ENCODE measurements around the gene CEP41. TPM values are rescaled to one million over a fixed set of nuclear protein-coding genes. Genes with fewer than 3 reads are reported as not detected.

The CEP41 gene
- polyA plus RNA-seq, 1 donor from 2014 or later = 6.0 TPM

DNA sequence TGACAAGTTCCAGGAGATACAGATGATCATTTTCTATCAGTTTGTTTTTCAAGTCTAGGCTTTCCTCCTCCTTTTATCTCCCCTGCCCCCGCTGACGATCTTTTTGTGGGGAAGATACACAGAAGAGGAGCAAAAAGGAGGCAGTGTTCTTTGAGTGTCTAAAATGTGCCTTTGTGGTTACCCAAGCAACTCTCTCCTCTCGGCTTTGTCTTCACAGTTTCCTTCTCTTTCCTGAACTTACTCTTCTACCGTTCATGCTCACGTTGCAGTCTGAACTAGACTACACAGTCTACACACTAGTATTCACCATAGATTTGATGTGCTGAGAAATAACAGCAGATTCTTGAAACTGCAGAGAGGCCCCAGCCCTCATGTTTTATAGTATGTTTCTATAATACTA, 23.6 kb downstream of the CEP41 start:
- Mint-ChIP-seq H3K27ac (no peak overlapping the region), H3K4me1 (peaks cover 0 to 5% (median 0%) of the 10 kb centered on the region in 3 donors), H3K27me3 (no peaks in the 10 kb centered on the region), H3K36me3 (no peaks in the 10 kb centered on the region), H3K9me3 (no peaks in the 10 kb centered on the region), H3K4me3 (no peak overlapping the region)

GRCh38 chr7:130415006-130415405, 25.8 kb downstream of the CEP41 start:
- Mint-ChIP-seq H3K27ac (no peak overlapping the region), H3K36me3 (peaks cover 2% of the 10 kb centered on the region), H3K9me3 (no peaks in the 10 kb centered on the region), H3K4me3 (no peak overlapping the region), H3K4me1 (peaks cover 0 to 5% (median 0%) of the 10 kb centered on the region in 3 donors), H3K27me3 (no peaks in the 10 kb centered on the region)

DNA sequence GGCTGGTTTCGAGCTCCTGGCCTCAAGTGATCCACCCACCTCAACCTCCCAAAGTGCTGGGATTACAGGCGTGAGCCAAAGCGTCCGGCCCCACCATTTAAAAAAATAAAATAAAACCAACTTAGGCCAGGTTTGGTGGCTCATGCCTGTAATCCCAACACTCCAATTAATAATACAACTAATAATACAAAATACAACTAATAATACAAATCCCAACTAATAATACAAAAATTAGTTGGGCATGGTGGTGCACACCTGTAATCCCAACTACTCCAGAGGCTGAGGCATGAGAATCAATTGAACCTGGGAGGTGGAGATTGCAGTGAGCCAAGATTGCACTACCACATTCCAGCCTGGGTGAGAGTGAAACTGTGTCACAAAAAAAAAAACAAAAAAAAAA, 27.6 kb downstream of the CEP41 start:
- H3K4me1 Mint-ChIP-seq = peaks cover 0 to 5% (median 0%) of the 10 kb centered on the region in 3 donors
- H3K4me3 Mint-ChIP-seq = no peak overlapping the region
- H3K9me3 Mint-ChIP-seq = no peaks in the 10 kb centered on the region
- H3K36me3 Mint-ChIP-seq = peaks cover 2% of the 10 kb centered on the region
- peak overlapping the region in 1 of 3 donors; percentile 27 for H3K27ac Mint-ChIP-seq
- no peaks in the 10 kb centered on the region for H3K27me3 Mint-ChIP-seq

- H3K36me3 Mint-ChIP-seq = peaks cover 2% of the 10 kb centered on the region
- H3K27ac Mint-ChIP-seq = no peak overlapping the region
- H3K9me3 Mint-ChIP-seq = no peaks in the 10 kb centered on the region
- H3K4me3 Mint-ChIP-seq = no peak overlapping the region
- H3K4me1 Mint-ChIP-seq = peaks cover 0 to 5% (median 0%) of the 10 kb centered on the region in 3 donors
- H3K27me3 Mint-ChIP-seq = no peaks in the 10 kb centered on the region
Observed at GRCh38 chr7:130410868-130411541, 29.8 kb downstream of the CEP41 start.

GRCh38 chr7:130409712-130410072, 31.1 kb downstream of the CEP41 start:
- no peak overlapping the region for H3K4me3 Mint-ChIP-seq
- H3K36me3 Mint-ChIP-seq = peaks cover 2% of the 10 kb centered on the region
- no peak overlapping the region for H3K27ac Mint-ChIP-seq
- H3K9me3 Mint-ChIP-seq = no peaks in the 10 kb centered on the region
- H3K4me1 Mint-ChIP-seq = no peaks in the 10 kb centered on the region
- H3K27me3 Mint-ChIP-seq = no peaks in the 10 kb centered on the region

DNA sequence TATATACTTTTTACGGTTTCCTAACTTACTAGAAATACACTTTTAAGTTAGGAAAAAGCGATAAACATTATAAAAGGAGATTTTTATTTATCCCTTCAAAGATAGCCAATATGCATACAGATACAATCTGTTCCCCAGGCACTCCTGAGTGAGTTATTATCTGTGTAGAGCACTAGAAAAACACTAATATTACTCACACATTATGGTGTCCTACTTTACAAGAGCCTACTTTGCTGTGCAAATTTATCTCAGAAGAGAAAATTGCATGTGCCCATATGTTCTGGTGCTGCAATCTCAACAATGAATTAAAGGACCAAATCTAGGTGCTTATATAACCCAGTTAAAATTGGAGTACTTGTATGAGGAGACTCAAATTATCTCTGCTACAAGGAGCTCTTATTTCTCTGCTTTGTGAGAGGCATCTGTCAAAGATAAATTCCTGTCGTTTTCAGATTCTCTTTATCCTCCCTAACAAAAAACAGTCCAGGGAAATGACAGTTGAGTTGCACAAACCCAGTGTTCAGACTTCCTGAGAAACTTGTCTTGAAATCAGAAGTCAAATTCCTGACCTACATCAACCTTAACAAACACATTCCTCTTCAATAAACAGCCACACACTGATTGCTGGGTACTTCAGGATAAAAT, 31.6 kb downstream of the CEP41 start:
- no peaks in the 10 kb centered on the region for H3K27me3 Mint-ChIP-seq
- no peak overlapping the region for H3K27ac Mint-ChIP-seq
- H3K9me3 Mint-ChIP-seq = no peaks in the 10 kb centered on the region
- no peaks in the 10 kb centered on the region for H3K4me1 Mint-ChIP-seq
- H3K4me3 Mint-ChIP-seq = no peak overlapping the region
- peaks cover 5% of the 10 kb centered on the region for H3K36me3 Mint-ChIP-seq

DNA sequence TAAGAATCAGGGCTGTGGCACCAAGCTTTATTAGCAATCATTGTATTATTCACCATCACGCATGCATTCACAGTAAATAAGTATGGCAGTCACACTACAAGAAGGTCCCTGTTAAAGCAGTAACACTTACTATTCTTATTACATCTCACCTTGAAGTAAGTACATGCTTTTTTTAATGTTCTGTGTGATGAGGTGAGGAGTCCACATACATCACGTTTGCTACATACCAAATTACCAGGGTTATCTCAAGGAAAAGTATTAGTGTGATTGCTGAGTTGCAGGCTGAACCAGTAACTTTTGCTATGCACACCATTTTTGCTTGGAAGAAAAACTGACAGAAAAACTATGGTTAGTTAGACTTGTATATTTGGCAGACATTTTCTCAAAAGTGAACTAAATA, 35.8 kb downstream of the CEP41 start:
- Mint-ChIP-seq H3K27me3 (no peaks in the 10 kb centered on the region), H3K9me3 (no peaks in the 10 kb centered on the region), H3K36me3 (peaks cover 9% of the 10 kb centered on the region), H3K4me3 (no peak overlapping the region), H3K4me1 (no peaks in the 10 kb centered on the region), H3K27ac (no peak overlapping the region)

- Mint-ChIP-seq H3K4me1 (no peaks in the 10 kb centered on the region), H3K27me3 (no peaks in the 10 kb centered on the region), H3K9me3 (no peaks in the 10 kb centered on the region), H3K27ac (no peak overlapping the region), H3K36me3 (peaks cover 13% of the 10 kb centered on the region), H3K4me3 (no peak overlapping the region)
Observed at GRCh38 chr7:130401578-130401977, 39.2 kb downstream of the CEP41 start.

DNA sequence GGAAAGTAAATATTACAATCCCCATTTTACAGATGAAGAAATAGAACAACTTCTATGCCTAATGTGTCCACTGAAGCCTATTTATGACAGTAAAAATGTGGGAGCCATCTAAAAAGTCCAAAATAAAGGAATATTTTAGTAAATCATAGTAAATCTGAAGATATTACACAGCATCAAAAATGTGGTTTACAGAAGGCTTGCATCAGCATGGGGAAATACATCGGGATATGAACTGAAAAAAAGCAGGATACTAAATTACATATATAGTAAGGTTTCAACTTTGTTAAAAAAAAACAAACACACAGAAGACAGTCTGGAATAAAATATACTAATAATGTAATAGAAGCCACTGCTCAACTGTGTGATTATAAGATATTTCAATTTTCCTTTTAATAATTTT, 39.7 kb downstream of the CEP41 start:
- Mint-ChIP-seq H3K4me1 (no peaks in the 10 kb centered on the region), H3K4me3 (no peak overlapping the region), H3K36me3 (peaks cover 13% of the 10 kb centered on the region), H3K9me3 (no peaks in the 10 kb centered on the region), H3K27me3 (no peaks in the 10 kb centered on the region), H3K27ac (no peak overlapping the region)

- peaks cover 13% of the 10 kb centered on the region for H3K36me3 Mint-ChIP-seq
- H3K4me1 Mint-ChIP-seq = no peaks in the 10 kb centered on the region
- no peak overlapping the region for H3K4me3 Mint-ChIP-seq
- H3K27me3 Mint-ChIP-seq = no peaks in the 10 kb centered on the region
- no peaks in the 10 kb centered on the region for H3K9me3 Mint-ChIP-seq
- no peak overlapping the region for H3K27ac Mint-ChIP-seq
Observed at GRCh38 chr7:130400120-130400572, 40.7 kb downstream of the CEP41 start.

DNA sequence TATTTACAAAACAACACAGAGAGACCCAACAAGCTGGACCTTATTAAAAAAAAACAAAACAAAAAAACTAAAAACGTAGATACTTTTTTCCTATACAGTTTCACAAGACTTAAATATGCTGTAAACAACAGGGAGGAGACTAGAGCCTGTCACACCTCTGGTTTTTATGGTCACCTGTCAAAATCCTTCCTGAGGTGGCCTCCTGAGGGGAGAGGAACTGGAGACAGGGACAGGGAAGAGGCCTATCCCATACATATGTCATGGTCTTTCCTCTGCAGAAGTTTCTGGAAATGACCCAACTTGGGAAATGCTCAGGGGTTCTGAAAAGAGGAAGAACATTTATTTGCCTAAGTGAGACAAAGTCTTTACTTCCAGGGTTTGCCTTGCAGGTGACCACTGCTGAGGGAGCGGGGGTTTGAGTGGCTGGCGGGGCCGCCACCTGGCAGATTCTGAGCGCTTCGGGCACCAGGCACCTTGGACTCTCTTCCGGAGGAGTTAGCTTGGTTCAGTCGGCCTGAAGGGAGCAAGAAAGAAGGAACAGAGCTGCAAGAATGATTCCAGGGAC, 42.2 kb downstream of the CEP41 start:
- no peaks in the 10 kb centered on the region for H3K9me3 Mint-ChIP-seq
- H3K4me3 Mint-ChIP-seq = no peak overlapping the region
- peaks cover 0 to 8% (median 6%) of the 10 kb centered on the region in 3 donors for H3K4me1 Mint-ChIP-seq
- no peak overlapping the region for H3K27ac Mint-ChIP-seq
- H3K36me3 Mint-ChIP-seq = peaks cover 8% of the 10 kb centered on the region
- no peaks in the 10 kb centered on the region for H3K27me3 Mint-ChIP-seq

GRCh38 chr7:130397758-130398073, 43.1 kb downstream of the CEP41 start:
- H3K9me3 Mint-ChIP-seq = no peaks in the 10 kb centered on the region
- no peak overlapping the region for H3K4me3 Mint-ChIP-seq
- H3K27me3 Mint-ChIP-seq = no peaks in the 10 kb centered on the region
- H3K27ac Mint-ChIP-seq = no peak overlapping the region
- peaks cover 8% of the 10 kb centered on the region for H3K36me3 Mint-ChIP-seq
- peaks cover 0 to 10% (median 6%) of the 10 kb centered on the region in 3 donors for H3K4me1 Mint-ChIP-seq

GRCh38 chr7:130397051-130397757, 43.6 kb downstream of the CEP41 start:
- peaks cover 4% of the 10 kb centered on the region for H3K36me3 Mint-ChIP-seq
- H3K27me3 Mint-ChIP-seq = no peaks in the 10 kb centered on the region
- H3K4me3 Mint-ChIP-seq = no peak overlapping the region
- peaks cover 0 to 10% (median 6%) of the 10 kb centered on the region in 3 donors for H3K4me1 Mint-ChIP-seq
- no peak overlapping the region for H3K27ac Mint-ChIP-seq
- no peaks in the 10 kb centered on the region for H3K9me3 Mint-ChIP-seq

DNA sequence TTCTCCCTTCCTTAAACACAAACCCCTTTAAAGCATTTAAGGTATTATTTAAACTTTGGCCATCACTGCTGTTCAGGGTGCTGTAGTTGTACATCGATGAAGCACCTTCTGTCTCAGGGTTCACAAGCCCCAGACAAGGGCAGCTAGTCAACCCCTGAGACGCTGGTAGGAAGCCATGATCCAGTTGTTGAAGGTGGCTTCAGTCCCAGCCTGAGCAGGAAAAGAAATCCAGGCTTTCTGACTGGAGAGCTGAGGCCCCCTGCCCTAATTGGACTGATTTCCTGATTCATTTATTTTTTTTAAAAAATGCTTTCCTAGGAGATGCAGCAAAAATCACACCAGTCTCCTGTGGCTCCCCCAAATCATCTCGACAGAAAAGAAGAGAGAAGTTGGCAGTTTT, 44.7 kb downstream of the CEP41 start:
- H3K4me3 Mint-ChIP-seq = no peak overlapping the region
- no peaks in the 10 kb centered on the region for H3K27me3 Mint-ChIP-seq
- H3K4me1 Mint-ChIP-seq = peaks cover 0 to 10% (median 6%) of the 10 kb centered on the region in 3 donors
- H3K27ac Mint-ChIP-seq = no peak overlapping the region
- peaks cover 4% of the 10 kb centered on the region for H3K36me3 Mint-ChIP-seq
- no peaks in the 10 kb centered on the region for H3K9me3 Mint-ChIP-seq

- no peak overlapping the region for H3K27ac Mint-ChIP-seq
- peak overlapping the region in 1 of 4 donors; percentile 13 for H3K4me3 Mint-ChIP-seq
- H3K27me3 Mint-ChIP-seq = no peaks in the 10 kb centered on the region
- H3K36me3 Mint-ChIP-seq = peaks cover 4% of the 10 kb centered on the region
- peaks cover 0 to 10% (median 6%) of the 10 kb centered on the region in 3 donors for H3K4me1 Mint-ChIP-seq
- no peaks in the 10 kb centered on the region for H3K9me3 Mint-ChIP-seq
Observed at GRCh38 chr7:130395421-130395820, 45.4 kb downstream of the CEP41 start.
